Ishikawa (cell line): ENCODE results near the gene SSTR5.

Source experiments
- CEBPB ChIP-seq: IDR thresholded peaks from 2 replicates; pipeline ENCODE4 v1.6.1; 2012
- CREB1 ChIP-seq: IDR thresholded peaks from 2 replicates; pipeline ENCODE4 v1.6.1; 2012; ENCODE audit warnings: low read depth
- EGR1 ChIP-seq: IDR thresholded peaks from 2 replicates; pipeline ENCODE4 v1.6.1; 2012
- EP300 ChIP-seq: IDR thresholded peaks from 2 replicates; pipeline ENCODE4 v1.6.1; 2012; ENCODE audit warnings: borderline replicate concordance
- FOXM1 ChIP-seq: IDR thresholded peaks from 2 replicates; pipeline ENCODE4 v1.6.1; 2012; ENCODE audit warnings: low read depth, borderline replicate concordance
- MAX ChIP-seq: IDR thresholded peaks from 2 replicates; pipeline ENCODE4 v1.6.1; 2012
- NFIC ChIP-seq: IDR thresholded peaks from 2 replicates; pipeline ENCODE4 v1.6.1; 2012
- RAD21 ChIP-seq: IDR thresholded peaks from 2 replicates; pipeline ENCODE4 v1.6.1; 2012; ENCODE audit warnings: low read depth
- REST ChIP-seq: IDR thresholded peaks from 2 replicates; pipeline ENCODE4 v1.6.1; 2012; ENCODE audit warnings: low read depth, mild to moderate bottlenecking
- TAF1 ChIP-seq: IDR thresholded peaks from 2 replicates; pipeline ENCODE4 v1.6.1; 2012; ENCODE audit warnings: low read depth, mild to moderate bottlenecking
- TCF12 ChIP-seq: IDR thresholded peaks from 2 replicates; pipeline ENCODE4 v1.6.1; 2012; ENCODE audit warnings: low read depth
- TEAD4 ChIP-seq: IDR thresholded peaks from 2 replicates; pipeline ENCODE4 v1.6.1; 2012
- USF1 ChIP-seq: IDR thresholded peaks from 2 replicates; pipeline ENCODE4 v1.6.1; 2012
- YY1 ChIP-seq: IDR thresholded peaks from 2 replicates; pipeline ENCODE4 v1.6.1; 2012; ENCODE audit warnings: low read depth
- ZBTB7A ChIP-seq: IDR thresholded peaks from 2 replicates; pipeline ENCODE4 v1.6.1; 2012; ENCODE audit warnings: low read depth

SSTR5 gene

GRCh38 chr16:1103636-1103980, 31.1 kb downstream of the SSTR5 start:
- TF ChIP-seq REST (no peak), TCF12 (no peak), TAF1 (no peak), EGR1 (no peak), EP300 (no peak), CEBPB (no peak), RAD21 (no peak), MAX (no peak), TEAD4 (no peak), YY1 (no peak)

- TF ChIP-seq USF1 (peak; percentile 97), MAX (peak; percentile 28; the same call in 1 of the 2 replicates), EGR1 (no peak), RAD21 (peak; percentile 89)
Observed at GRCh38 chr16:1105888-1106620, 33.5 kb downstream of the SSTR5 start.

- TF ChIP-seq EP300 = no peak
- no peak for TF ChIP-seq EGR1
- TF ChIP-seq FOXM1 = no peak
- no peak for TF ChIP-seq RAD21
- TF ChIP-seq TEAD4 = no peak
- no peak for TF ChIP-seq CREB1
- TF ChIP-seq TAF1 = no peak
- no peak for TF ChIP-seq YY1
- no peak for TF ChIP-seq USF1
- no peak for TF ChIP-seq CEBPB
- TF ChIP-seq ZBTB7A = no peak
- no peak for TF ChIP-seq REST
Observed at GRCh38 chr16:1106659-1107058, 34.1 kb downstream of the SSTR5 start.

GRCh38 chr16:1107141-1107540, 34.6 kb downstream of the SSTR5 start:
- TF ChIP-seq TCF12 (no peak), EP300 (no peak), CREB1 (no peak), FOXM1 (no peak), USF1 (no peak), NFIC (no peak), MAX (no peak), CEBPB (no peak), ZBTB7A (no peak), TEAD4 (no peak), TAF1 (no peak), RAD21 (no peak), REST (no peak), YY1 (no peak), EGR1 (no peak)
